GM19463 (cell line): ENCODE data around the gene SAC3D1.
A peak's percentile ranks its signal among the peaks of the same experiment; 100 is the strongest.
"Not testable (repeated sequence)": the region's sequence is repeated elsewhere in the genome, so short reads cannot be mapped to it uniquely, and the experiment has no call there.

Experiments used
- ATAC-seq: cut with Tn5 transposase; IDR thresholded peaks from one replicate; pipeline ENCODE4 v1.9.1; 2021; ENCODE audit warnings: mild to moderate bottlenecking, moderate library complexity; ENCODE audit not compliant: unreplicated experiment

The SAC3D1 gene

GRCh38 chr11:65040847-65041622 lies at the start of gene SAC3D1:
Gene SAC3D1 (plus strand): TSS chr11:65041210. CDS start chr11:65041293, 83 bp downstream.
- ATAC-seq, result peak; percentile 91

GRCh38 chr11:64994318-64994717 lies 46.7 kb upstream of the SAC3D1 start:
- no peak for ATAC-seq

GRCh38 chr11:64996327-64996709 lies 44.7 kb upstream of the SAC3D1 start:
- no peak for ATAC-seq

DNA sequence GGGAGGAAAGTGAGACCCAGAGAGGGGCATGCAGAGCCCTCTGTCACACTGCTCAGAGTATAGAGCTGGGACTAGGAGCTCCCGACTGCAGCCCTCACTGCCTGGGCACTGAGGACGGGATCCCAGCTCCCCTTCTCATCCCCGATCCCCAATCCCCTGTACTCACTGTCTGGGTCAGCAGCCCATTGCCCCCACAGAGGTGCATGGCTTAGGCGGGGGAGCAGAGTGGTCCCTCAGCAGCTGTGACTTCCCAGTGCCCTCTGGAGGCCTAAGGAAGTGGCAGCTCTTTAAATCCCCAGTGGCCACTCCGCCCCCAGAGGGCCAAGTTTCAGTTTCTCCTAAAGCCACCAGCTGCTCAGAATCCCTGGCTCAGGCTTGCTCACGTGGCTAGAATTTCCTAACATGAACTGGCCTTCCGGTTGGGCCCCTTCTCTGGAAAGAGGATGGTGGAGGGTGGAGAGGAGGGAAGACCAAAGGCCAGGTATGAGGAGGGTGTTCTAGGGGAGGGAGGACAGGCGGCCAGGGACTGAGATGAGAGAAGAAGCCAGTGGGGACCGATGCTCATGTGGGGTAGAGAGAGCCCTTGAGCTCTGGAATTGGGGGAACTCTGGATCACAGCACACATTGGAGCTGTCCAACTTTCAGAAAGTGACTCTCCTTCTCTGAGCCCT lies 44.2 kb upstream of the SAC3D1 start, which contains the start of gene BATF2:
TSS of gene BATF2 (minus strand) at position 262 of the 671 bp plus-strand sequence. CDS start at position 205, 57 bp downstream.
- no peak for ATAC-seq

- no peak for ATAC-seq
Measured at GRCh38 chr11:64998141-64998540, 42.9 kb upstream of the SAC3D1 start.

DNA sequence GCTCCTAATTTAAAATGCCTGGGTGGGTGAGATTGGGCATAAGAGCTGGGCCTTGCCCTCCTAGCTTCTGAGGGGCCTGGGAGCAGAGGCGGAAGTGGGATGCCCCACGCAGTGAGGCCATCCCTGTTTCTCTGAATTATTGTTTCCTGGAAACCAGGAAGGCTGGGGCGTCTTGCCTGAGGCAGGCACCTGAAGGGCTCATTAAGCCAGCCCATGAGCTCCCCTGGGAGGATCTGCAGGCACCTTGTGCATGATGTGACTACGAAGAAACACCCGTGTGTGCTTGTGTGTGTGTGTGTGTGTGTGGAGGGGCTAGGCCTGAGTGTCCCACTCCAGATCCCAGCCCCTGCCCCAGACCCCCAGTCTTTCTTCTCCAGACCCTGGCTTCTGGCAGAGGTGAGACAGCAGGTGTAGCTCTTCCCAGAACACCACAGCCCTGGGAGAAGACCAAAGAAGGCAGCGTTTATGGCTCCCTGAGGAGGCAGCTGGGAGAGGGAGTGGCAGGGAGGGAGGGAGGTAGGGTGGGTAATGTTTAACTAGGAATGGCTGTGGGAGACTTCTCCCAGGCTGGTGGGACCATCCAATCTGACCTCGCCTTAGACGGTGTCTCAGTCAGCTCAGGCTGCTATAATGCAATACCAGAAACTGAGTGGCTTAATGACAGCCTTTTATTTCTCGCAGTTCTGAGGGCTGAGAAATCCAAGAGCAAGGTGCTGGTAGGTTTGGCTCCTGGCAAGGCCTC lies 42.1 kb upstream of the SAC3D1 start:
- no peak for ATAC-seq

GRCh38 chr11:64999478-64999877 lies 41.5 kb upstream of the SAC3D1 start:
- ATAC-seq, result no peak

DNA sequence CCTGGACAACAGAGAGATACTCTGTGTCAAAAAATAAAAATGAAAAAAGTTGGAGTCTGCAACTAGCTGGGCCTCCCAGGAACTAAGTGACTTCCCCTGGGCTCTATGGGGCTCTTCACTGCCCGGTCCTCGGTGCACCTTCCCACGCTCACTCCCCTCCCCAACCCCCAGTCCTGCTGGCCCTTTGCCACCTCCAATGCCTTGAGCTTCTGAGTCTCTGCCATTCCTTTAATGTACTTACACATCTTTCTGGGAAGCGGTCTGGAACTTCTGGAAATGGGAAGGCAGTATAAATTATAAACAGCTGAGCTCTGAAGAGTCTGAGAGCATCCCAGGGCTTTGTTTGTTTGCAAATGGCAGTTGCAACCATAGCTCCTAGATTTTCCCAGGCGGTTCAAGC lies 38.3 kb upstream of the SAC3D1 start:
- no peak for ATAC-seq

DNA sequence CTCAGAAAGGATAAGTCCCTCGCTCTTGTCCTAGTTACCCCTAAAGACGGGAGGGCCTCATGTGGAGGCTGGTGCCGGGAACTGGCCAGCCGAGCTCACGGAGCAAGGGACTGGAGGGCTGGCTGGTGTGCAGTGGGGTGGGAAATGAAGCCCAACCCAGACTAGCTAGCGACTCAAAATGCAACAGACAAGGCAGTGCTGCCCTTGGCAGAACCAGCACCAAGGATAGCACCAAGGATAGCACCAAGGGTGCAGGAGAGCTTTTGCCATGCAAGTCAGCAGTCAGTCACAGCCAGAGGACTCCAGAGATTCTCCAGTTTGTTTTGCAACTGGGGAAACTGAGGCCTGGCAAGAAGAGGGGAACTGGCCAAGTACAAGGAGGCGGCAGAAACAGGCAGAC lies 37.7 kb upstream of the SAC3D1 start:
- no peak for ATAC-seq

- ATAC-seq, result not testable (repeated sequence)
Measured at GRCh38 chr11:65003968-65004367, 37.0 kb upstream of the SAC3D1 start.

DNA sequence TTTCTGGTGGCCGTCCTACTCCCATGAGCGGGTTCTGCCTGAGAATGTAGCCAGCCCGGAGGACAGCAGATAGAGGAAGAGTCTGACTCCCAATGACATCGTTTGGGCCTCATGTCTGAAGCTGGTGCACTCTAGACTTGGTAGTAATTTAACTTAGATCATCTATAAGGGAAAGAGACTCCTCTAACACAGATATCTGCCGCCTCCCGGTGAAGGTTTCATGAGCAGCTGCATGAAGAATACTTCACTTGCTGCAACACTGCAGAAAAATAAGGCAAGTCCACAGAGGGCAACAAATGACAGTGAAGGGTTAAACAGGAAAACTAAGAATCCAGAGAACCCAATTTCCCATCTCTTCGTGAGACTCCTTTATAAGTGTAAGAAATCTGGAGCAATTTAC lies 33.0 kb upstream of the SAC3D1 start:
- ATAC-seq, result no peak

DNA sequence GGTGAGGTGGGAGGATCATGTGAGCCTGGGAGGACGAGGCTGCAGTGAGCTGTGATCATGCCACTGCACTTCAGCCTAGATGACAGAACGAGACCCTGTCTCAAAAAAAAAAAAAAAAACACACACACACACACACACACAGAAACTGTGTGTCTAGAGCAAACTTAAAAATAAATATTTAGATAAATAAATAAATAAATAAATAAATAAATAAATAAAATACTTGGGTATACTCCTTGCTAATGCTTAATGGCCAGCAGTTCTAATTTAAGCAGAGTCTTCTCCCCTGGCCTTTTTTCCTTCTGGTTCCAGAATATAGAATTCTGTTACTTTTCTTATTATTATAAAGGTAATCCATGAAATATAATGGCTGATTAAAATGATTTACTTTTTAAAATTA lies 32.1 kb upstream of the SAC3D1 start:
- ATAC-seq, result no peak

DNA sequence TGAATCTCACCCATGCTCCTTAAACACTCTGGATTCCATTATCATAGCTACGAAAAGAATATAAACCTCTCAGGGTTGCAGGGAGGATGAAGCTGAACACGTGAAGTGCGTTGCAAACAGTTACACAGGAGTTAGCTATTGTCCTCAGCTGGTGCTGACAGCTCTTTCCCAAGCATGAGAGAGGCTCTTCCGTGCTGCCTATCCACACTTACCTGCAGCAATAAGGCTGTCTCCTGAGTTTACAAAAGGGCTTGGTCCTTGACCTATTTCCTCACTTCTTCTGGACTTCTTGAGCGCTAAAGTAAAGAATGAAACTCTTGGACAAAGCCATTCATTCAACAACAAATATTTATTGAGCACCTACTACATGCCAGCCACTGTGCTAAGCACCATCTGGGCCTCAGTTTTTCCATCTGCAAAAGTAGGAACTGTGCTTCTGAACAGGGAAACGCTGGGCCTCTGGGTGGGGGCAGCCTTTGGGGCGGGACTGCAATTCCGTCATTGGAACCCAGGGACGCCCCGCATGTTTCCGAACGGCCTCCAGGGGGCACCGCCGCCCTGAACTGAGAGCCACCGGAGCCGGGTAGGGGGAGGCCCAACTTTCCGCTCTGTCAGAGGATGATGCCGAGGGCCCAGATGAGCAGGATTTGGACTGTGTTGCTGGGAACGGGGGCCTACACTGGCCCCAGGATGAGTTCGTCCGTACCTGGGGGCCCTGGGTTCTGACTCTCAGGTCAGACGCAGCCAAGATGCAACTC lies 27.7 kb upstream of the SAC3D1 start:
- peak; percentile 64 for ATAC-seq

DNA sequence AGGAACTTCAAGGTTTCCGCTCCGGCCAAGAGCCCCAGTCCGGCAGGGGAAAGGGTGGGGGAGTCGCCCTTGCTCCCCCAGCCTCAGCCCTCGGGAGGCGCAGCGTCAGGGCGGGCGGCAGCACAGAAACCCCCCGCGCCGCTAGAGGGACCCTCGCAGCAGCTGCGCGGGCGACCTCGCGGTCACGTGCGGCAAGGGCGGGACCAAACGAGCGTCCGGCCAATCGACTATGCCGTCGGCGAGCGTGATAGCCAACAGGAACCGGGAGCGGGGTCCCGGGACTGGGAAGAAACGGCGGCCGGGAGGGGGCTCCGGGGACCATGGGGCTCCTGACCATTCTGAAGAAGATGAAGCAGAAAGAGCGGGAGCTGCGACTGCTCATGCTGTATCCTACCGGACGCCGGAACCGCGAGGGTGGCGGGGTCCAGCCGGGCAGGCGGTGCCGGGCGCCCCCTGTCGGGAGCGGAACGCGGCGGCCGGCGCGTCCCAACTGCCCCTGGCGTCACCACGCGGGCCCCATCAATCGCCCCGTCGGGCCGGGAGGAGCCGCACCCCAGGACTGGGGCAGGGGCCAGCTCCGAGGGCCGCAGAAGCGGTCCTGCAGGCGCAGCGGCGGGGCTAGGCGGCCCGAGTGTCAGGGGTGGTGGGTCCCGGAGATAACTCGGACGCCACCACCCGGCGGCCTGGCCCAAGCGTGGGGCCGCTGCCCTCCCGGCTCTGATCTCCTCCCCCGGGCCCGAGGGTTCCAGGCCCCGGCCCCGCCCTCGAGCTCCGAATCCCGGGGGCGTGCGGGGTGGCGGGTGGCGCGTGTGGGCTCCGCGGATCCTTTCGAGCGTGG lies 26.9 kb upstream of the SAC3D1 start, which contains the start of gene ARL2:
TSS of gene ARL2 (plus strand) at position 273 of the 838 bp plus-strand sequence. CDS start at position 321, 48 bp downstream.
- ATAC-seq, result peak; percentile 82

DNA sequence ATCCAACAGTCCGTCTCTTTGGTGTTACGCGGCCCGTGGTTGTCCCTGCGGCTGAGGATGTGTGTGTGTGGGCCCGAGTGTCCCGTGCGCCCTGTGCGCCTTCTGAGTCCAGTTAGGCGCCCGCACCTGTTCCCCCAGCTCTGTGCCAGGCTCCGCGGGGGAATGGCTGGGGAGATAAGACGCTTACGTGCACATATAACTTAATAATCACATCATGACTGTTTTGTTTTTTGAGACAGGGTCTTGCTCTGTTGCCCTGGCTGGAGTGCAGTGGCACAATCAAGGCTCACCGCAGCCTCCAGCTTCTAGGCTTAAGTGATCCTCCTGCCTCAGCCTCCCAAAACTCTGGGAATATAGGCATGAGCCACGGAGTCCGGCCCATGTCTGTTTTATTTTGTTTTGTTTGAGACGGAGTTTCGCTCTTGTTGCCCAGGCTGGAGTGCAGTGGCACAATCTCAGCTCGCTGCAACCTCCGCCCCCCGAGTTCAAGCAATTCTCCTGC lies 26.2 kb upstream of the SAC3D1 start:
- no peak for ATAC-seq

DNA sequence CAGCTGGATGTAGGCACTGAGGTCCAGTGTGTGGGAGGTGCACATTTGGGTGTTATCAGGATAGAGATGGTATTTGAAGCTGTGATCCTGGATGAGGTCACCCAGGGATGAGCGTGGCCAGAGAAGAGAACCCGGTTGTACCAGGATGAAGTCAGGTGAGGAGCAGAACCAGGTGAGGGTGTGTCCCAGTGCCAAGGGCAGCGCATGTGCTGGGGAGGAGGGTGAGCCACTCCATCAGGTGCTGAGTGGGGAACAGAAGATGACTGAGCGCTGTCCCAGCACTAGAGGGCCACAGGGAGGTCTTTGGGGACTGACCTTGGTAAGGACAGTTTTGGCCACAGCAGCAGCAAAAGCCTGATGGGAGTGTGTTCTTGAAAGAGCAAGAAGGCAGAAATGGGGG lies 24.3 kb upstream of the SAC3D1 start:
- no peak for ATAC-seq

GRCh38 chr11:65017937-65018336 lies 23.1 kb upstream of the SAC3D1 start:
- no peak for ATAC-seq

DNA sequence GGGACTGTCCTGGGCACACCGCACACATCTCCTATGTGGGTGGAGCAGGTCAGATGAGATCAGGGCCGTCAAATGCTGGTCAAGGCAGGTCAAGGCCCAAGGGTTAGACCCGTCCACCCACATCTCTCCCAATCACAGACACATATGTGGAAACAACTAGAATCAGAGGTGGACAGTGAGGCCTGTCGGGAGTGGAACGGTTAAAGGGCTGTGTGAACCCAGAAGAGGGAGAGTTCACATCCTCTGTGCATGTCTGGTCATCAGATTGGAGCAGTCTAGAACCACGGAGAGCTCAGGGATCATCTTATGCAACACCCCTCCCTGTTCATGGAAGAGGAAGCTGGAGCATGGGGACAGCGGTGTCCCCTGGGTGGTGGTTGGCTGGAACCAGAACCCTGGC lies 21.2 kb upstream of the SAC3D1 start:
- ATAC-seq, result no peak

DNA sequence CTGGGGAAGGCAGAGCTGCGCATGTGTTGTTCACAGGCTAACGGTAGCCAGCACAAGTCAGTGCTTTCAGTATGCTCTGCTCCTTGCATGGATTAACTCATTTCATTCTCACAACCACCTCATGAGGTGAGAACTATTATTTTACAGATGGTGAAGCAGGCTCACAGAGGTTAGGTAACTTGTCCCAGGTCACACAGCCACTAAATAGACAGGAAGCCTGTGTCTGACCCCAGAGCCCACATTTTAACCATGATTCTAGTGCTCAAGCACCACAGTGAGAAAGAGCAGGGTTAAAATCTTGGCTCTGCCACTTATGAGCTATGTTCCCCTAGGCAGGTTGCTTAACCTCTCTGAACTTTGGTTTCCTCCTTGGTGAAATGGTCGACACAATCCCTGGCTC lies 20.0 kb upstream of the SAC3D1 start:
- no peak for ATAC-seq

DNA sequence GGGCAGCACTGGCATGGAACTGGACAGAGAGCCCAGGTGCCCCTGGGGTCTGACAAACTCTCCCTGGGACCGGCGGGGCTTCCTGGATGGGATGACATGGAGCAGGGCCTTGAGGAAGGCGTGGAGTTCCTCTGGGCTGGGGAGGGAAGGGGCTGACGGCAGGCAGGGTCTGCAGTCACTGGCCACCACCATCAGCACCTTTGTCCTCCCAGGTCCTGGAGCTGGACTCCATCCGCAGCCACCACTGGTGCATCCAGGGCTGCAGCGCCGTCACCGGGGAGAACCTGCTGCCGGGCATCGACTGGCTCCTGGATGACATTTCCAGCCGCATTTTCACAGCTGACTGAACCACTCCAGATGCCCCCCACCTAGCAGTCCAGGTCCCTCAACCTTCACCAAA lies 19.5 kb upstream of the SAC3D1 start:
- ATAC-seq, result no peak
